ENCODE measurements around the gene METTL16. TPM values are rescaled to one million over a fixed set of nuclear protein-coding genes. Genes with fewer than 3 reads are reported as not detected.

Gene METTL16
- total and polyA plus RNA-seq, 2 of the 8 experiments (the other 6 are each of a cell fraction or from before 2014, with no cell fraction given): 22.8 to 59.4 TPM

DNA sequence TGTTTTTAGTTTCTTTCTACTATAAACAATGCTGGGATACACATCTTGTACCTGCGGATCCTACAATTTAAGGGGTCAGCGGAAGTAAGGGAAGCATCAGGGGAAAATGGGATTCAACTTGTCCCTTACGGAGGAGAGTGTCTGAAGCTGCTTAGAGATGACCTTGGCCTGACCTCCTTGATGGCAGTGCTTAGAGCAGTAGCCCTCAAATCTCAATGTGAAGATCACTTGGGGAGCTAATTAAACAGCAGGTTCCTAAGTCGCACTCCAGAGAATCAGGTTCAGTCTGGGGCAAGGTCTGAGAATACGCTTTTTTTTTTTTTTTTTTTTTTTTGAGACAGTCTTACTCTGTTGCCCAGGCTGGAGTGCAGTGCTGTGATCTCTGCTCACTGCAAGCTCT is 9.6 kb upstream of the METTL16 start:
- no peak overlapping the region for H4K91ac ChIP-seq (replicated peaks; ENCODE audit: insufficient read length, low read length)
- H4K20me1 ChIP-seq (replicated peaks in 1 of 2; ENCODE audit: control insufficient read depth in 1 of 2, insufficient read depth in 2 of 2, low read length in 2 of 2): no peaks in the 10 kb centered on the region
- no peak overlapping the region for H3K9ac ChIP-seq (replicated peaks in 1 of 4; ENCODE audit: extremely low read depth in 1 of 4, low read depth in 3 of 4, low read length in 3 of 4)
- DNase-seq (ENCODE audit: low read depth in 1 of 2, low spot score in 2 of 2) (no peak), FAIRE-seq (no peak)
- ChIA-PET CTCF (ENCODE audit: partially characterized antibody) (interaction anchor here (1.1 to 1.2 kb wide), 2 partner anchors 11 to 142 kb away, joined by 4 read pairs; no protein-coding TSS in a partner anchor), POLR2A (ENCODE audit: partially characterized antibody) (interaction anchor here (0.6 to 2.1 kb wide), 2 partner anchors 10 to 15 kb away, joined by 3 to 7 read pairs; partner anchors contain the start of gene METTL16)
- H2AK5ac ChIP-seq (ENCODE audit: low read depth, low read length): no peak overlapping the region
- no peak overlapping the region for H3K18ac ChIP-seq (ENCODE audit: extremely low read depth, low read length)
- H4K8ac ChIP-seq (ENCODE audit: extremely low read depth, insufficient read depth, low read length): no peak overlapping the region
- H3K27me3 ChIP-seq (replicated peaks in 1 of 4; ENCODE audit: control insufficient read depth in 3 of 4, extremely low read depth in 1 of 4, insufficient read depth in 3 of 4, low read length in 3 of 4): no peaks in the 10 kb centered on the region
- no peak overlapping the region for H3K4me2 ChIP-seq (ENCODE audit: insufficient read depth in 1 of 2, low read depth in 2 of 2, low read length in 2 of 2)
- H3K4me1 ChIP-seq (replicated peaks in 1 of 4; ENCODE audit: control insufficient read depth in 3 of 4, insufficient read depth in 4 of 4, low read length in 3 of 4): no peaks in the 10 kb centered on the region
- no peak overlapping the region for H4K5ac ChIP-seq (ENCODE audit: insufficient read length, low read depth, low read length)
- no peak overlapping the region for H3K4me3 ChIP-seq (ENCODE audit: extremely low read depth in 1 of 4, insufficient read depth in 2 of 4, low read depth in 3 of 4, low read length in 4 of 4)
- H3K14ac ChIP-seq (ENCODE audit: insufficient read length): no peak overlapping the region
- H2BK5ac ChIP-seq (ENCODE audit: low read depth, low read length): no peak overlapping the region
- no peak overlapping the region for H2BK20ac ChIP-seq (ENCODE audit: low read length)
- H3K79me2 ChIP-seq (ENCODE audit: control insufficient read depth in 1 of 2, insufficient read depth in 2 of 2, low read length in 2 of 2): no peaks in the 10 kb centered on the region
- H3K23me2 ChIP-seq (ENCODE audit: low read depth, low read length): no peaks in the 10 kb centered on the region
- no peaks in the 10 kb centered on the region for H3K9me3 ChIP-seq (ENCODE audit: insufficient read depth in 2 of 2, low read depth in 1 of 2, low read length in 1 of 2)
- no peak overlapping the region for H2AFZ ChIP-seq (ENCODE audit: low read length)
- H2BK120ac ChIP-seq (replicated peaks; ENCODE audit: low read depth, low read length): no peak overlapping the region
- H3K56ac ChIP-seq (replicated peaks; ENCODE audit: insufficient read length, low read depth, low read length): no peak overlapping the region
- WGBS, 2 experiments (ENCODE audit: extremely low coverage in 1 of 2, insufficient coverage in 1 of 2, insufficient read length in 1 of 2, insufficient replicate concordance in 2 of 2, low coverage in 1 of 2, low lambda C conversion rate in 2 of 2, missing lambda C conversion rate in 1 of 2): 95% methylated on average over 5 of the region's 5 CpGs; no CpG with 5 or more reads in 1 of the 2 experiments
- no peaks in the 10 kb centered on the region for H3K36me3 ChIP-seq (ENCODE audit: control insufficient read depth in 2 of 4, insufficient read depth in 4 of 4, low read length in 3 of 4)
- no peak overlapping the region for H3K27ac ChIP-seq (ENCODE audit: low read depth, low read length)
- no peak overlapping the region for H2BK12ac ChIP-seq (ENCODE audit: low read depth, low read length)
- no peaks in the 10 kb centered on the region for H3K79me1 ChIP-seq (ENCODE audit: low read depth, low read length)
- no peak overlapping the region for H3K4ac ChIP-seq (replicated peaks; ENCODE audit: insufficient read length, low read depth, low read length)
- no peak overlapping the region for H2BK15ac ChIP-seq (ENCODE audit: low read length)
- no peak overlapping the region for H3K23ac ChIP-seq (ENCODE audit: insufficient read length)
- TF ChIP-seq POLR2A (IDR thresholded peaks at IDR 0.05; ENCODE audit: control extremely low read depth in 1 of 2, low read depth in 2 of 2, low read length in 2 of 2) (no peak), TAF1 (IDR thresholded peaks at IDR 0.05; ENCODE audit: low read depth, low read length) (no peak), KDM1A (IDR thresholded peaks at IDR 0.05; ENCODE audit: borderline replicate concordance, low read length) (no peak), YY1 (IDR thresholded peaks at IDR 0.05; ENCODE audit: low read depth, low read length) (no peak), SRF (IDR thresholded peaks at IDR 0.05; ENCODE audit: low read depth, low read length) (no peak), ASH2L (IDR thresholded peaks at IDR 0.05; ENCODE audit: low read length) (no peak), TEAD4 (IDR thresholded peaks at IDR 0.05; ENCODE audit: low read depth, low read length) (no peak), RFX5 (IDR thresholded peaks at IDR 0.05; ENCODE audit: borderline replicate concordance, low read depth, low read length) (no peak)
- TF ChIP-seq, protein P1, sequence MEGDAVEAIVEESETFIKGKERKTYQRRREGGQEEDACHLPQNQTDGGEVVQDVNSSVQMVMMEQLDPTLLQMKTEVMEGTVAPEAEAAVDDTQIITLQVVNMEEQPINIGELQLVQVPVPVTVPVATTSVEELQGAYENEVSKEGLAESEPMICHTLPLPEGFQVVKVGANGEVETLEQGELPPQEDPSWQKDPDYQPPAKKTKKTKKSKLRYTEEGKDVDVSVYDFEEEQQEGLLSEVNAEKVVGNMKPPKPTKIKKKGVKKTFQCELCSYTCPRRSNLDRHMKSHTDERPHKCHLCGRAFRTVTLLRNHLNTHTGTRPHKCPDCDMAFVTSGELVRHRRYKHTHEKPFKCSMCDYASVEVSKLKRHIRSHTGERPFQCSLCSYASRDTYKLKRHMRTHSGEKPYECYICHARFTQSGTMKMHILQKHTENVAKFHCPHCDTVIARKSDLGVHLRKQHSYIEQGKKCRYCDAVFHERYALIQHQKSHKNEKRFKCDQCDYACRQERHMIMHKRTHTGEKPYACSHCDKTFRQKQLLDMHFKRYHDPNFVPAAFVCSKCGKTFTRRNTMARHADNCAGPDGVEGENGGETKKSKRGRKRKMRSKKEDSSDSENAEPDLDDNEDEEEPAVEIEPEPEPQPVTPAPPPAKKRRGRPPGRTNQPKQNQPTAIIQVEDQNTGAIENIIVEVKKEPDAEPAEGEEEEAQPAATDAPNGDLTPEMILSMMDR (IDR thresholded peaks at IDR 0.05; ENCODE audit: control extremely low read depth in 1 of 3, insufficient read depth in 1 of 3, low read depth in 1 of 3, low read length in 3 of 3): no peak
- TF ChIP-seq, protein P2, sequence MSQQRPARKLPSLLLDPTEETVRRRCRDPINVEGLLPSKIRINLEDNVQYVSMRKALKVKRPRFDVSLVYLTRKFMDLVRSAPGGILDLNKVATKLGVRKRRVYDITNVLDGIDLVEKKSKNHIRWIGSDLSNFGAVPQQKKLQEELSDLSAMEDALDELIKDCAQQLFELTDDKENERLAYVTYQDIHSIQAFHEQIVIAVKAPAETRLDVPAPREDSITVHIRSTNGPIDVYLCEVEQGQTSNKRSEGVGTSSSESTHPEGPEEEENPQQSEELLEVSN (IDR thresholded peaks at IDR 0.05): no peak
